Activated naive CD8-positive, alpha-beta T cell (primary cell): ENCODE results near the gene MTG2.

Experiments used
- H3K27ac Mint-ChIP-seq: one replicate; pipeline ENCODE4 v1.8.0; 2021; ENCODE audit warnings: mixed read lengths
- H3K27me3 Mint-ChIP-seq: one replicate; pipeline ENCODE4 v1.8.0; 2021; ENCODE audit warnings: mixed read lengths
- H3K36me3 Mint-ChIP-seq: one replicate; pipeline ENCODE4 v1.8.0; 2021; ENCODE audit warnings: mixed read lengths
- H3K4me1 Mint-ChIP-seq: one replicate; pipeline ENCODE4 v1.8.0; 2021; ENCODE audit warnings: low read depth, mixed read lengths
- H3K4me3 Mint-ChIP-seq: one replicate; pipeline ENCODE4 v1.8.0; 2021; ENCODE audit warnings: mild to moderate bottlenecking, mixed read lengths
- H3K9me3 Mint-ChIP-seq: one replicate; pipeline ENCODE4 v1.8.0; 2021; ENCODE audit warnings: low read depth, mixed read lengths

Gene MTG2

GRCh38 chr20:62164879-62165761, 17.7 kb upstream of the MTG2 start:
- no peaks in the 10 kb centered on the region for H3K27me3 Mint-ChIP-seq
- no peak overlapping the region for H3K27ac Mint-ChIP-seq
- no peaks in the 10 kb centered on the region for H3K9me3 Mint-ChIP-seq
- no peak overlapping the region for H3K4me3 Mint-ChIP-seq
- peaks cover 3% of the 10 kb centered on the region for H3K4me1 Mint-ChIP-seq
- H3K36me3 Mint-ChIP-seq = no peaks in the 10 kb centered on the region

- Mint-ChIP-seq H3K27ac (no peak overlapping the region), H3K9me3 (no peaks in the 10 kb centered on the region), H3K27me3 (no peaks in the 10 kb centered on the region), H3K36me3 (no peaks in the 10 kb centered on the region), H3K4me1 (no peaks in the 10 kb centered on the region), H3K4me3 (no peak overlapping the region)
Measured at GRCh38 chr20:62165762-62166399, 16.9 kb upstream of the MTG2 start.

GRCh38 chr20:62167474-62167873, 15.4 kb upstream of the MTG2 start:
- Mint-ChIP-seq H3K4me1 (no peaks in the 10 kb centered on the region), H3K36me3 (no peaks in the 10 kb centered on the region)

GRCh38 chr20:62168061-62168460, 14.8 kb upstream of the MTG2 start:
- H3K9me3 Mint-ChIP-seq = no peaks in the 10 kb centered on the region
- H3K27ac Mint-ChIP-seq = no peak overlapping the region
- H3K36me3 Mint-ChIP-seq = no peaks in the 10 kb centered on the region
- H3K4me1 Mint-ChIP-seq = no peaks in the 10 kb centered on the region
- no peak overlapping the region for H3K4me3 Mint-ChIP-seq
- H3K27me3 Mint-ChIP-seq = no peaks in the 10 kb centered on the region

More at GRCh38 chr20:62167474-62167873, 15.4 kb upstream of the MTG2 start:
- Mint-ChIP-seq H3K9me3 (no peaks in the 10 kb centered on the region), H3K4me3 (no peak overlapping the region), H3K27ac (no peak overlapping the region), H3K27me3 (no peaks in the 10 kb centered on the region)

- H3K36me3 Mint-ChIP-seq = no peaks in the 10 kb centered on the region
- no peaks in the 10 kb centered on the region for H3K4me1 Mint-ChIP-seq
- no peak overlapping the region for H3K4me3 Mint-ChIP-seq
- no peaks in the 10 kb centered on the region for H3K27me3 Mint-ChIP-seq
- no peaks in the 10 kb centered on the region for H3K9me3 Mint-ChIP-seq
- no peak overlapping the region for H3K27ac Mint-ChIP-seq
Measured at GRCh38 chr20:62168890-62169435, 13.9 kb upstream of the MTG2 start.

GRCh38 chr20:62170536-62170935, 12.3 kb upstream of the MTG2 start:
- no peaks in the 10 kb centered on the region for H3K36me3 Mint-ChIP-seq
- no peak overlapping the region for H3K4me3 Mint-ChIP-seq
- H3K9me3 Mint-ChIP-seq = no peaks in the 10 kb centered on the region
- H3K27me3 Mint-ChIP-seq = no peaks in the 10 kb centered on the region
- no peak overlapping the region for H3K27ac Mint-ChIP-seq
- H3K4me1 Mint-ChIP-seq = no peaks in the 10 kb centered on the region

GRCh38 chr20:62171245-62171644, 11.6 kb upstream of the MTG2 start:
- no peaks in the 10 kb centered on the region for H3K4me1 Mint-ChIP-seq
- H3K9me3 Mint-ChIP-seq = no peaks in the 10 kb centered on the region
- no peak overlapping the region for H3K27ac Mint-ChIP-seq
- H3K27me3 Mint-ChIP-seq = no peaks in the 10 kb centered on the region
- H3K4me3 Mint-ChIP-seq = no peak overlapping the region
- H3K36me3 Mint-ChIP-seq = no peaks in the 10 kb centered on the region

GRCh38 chr20:62172666-62173065, 10.2 kb upstream of the MTG2 start:
- H3K27ac Mint-ChIP-seq = no peak overlapping the region
- no peaks in the 10 kb centered on the region for H3K9me3 Mint-ChIP-seq
- H3K4me1 Mint-ChIP-seq = no peaks in the 10 kb centered on the region
- H3K36me3 Mint-ChIP-seq = no peaks in the 10 kb centered on the region
- no peak overlapping the region for H3K4me3 Mint-ChIP-seq
- no peaks in the 10 kb centered on the region for H3K27me3 Mint-ChIP-seq

- Mint-ChIP-seq H3K9me3 (no peaks in the 10 kb centered on the region), H3K36me3 (no peaks in the 10 kb centered on the region), H3K4me3 (no peak overlapping the region), H3K4me1 (no peaks in the 10 kb centered on the region), H3K27me3 (no peaks in the 10 kb centered on the region), H3K27ac (no peak overlapping the region)
Measured at GRCh38 chr20:62174021-62174804, 8.6 kb upstream of the MTG2 start.

- no peak overlapping the region for H3K4me3 Mint-ChIP-seq
- no peaks in the 10 kb centered on the region for H3K27me3 Mint-ChIP-seq
- no peaks in the 10 kb centered on the region for H3K9me3 Mint-ChIP-seq
- no peaks in the 10 kb centered on the region for H3K36me3 Mint-ChIP-seq
- H3K4me1 Mint-ChIP-seq = no peaks in the 10 kb centered on the region
- no peak overlapping the region for H3K27ac Mint-ChIP-seq
Measured at GRCh38 chr20:62174870-62175624, 7.8 kb upstream of the MTG2 start.

GRCh38 chr20:62175711-62176110, 7.1 kb upstream of the MTG2 start:
- no peaks in the 10 kb centered on the region for H3K4me1 Mint-ChIP-seq
- no peaks in the 10 kb centered on the region for H3K9me3 Mint-ChIP-seq
- no peak overlapping the region for H3K27ac Mint-ChIP-seq
- no peaks in the 10 kb centered on the region for H3K36me3 Mint-ChIP-seq
- no peaks in the 10 kb centered on the region for H3K27me3 Mint-ChIP-seq
- no peak overlapping the region for H3K4me3 Mint-ChIP-seq

- Mint-ChIP-seq H3K27ac (no peak overlapping the region), H3K27me3 (no peaks in the 10 kb centered on the region)
Measured at GRCh38 chr20:62176866-62177265, 6.0 kb upstream of the MTG2 start.

GRCh38 chr20:62177307-62177706, 5.5 kb upstream of the MTG2 start:
- Mint-ChIP-seq H3K4me1 (peaks cover 7% of the 10 kb centered on the region), H3K27me3 (no peaks in the 10 kb centered on the region), H3K36me3 (no peaks in the 10 kb centered on the region)

More at GRCh38 chr20:62176866-62177265, 6.0 kb upstream of the MTG2 start:
- peaks cover 3% of the 10 kb centered on the region for H3K4me1 Mint-ChIP-seq
- no peaks in the 10 kb centered on the region for H3K9me3 Mint-ChIP-seq
- H3K36me3 Mint-ChIP-seq = no peaks in the 10 kb centered on the region
- no peak overlapping the region for H3K4me3 Mint-ChIP-seq

More at GRCh38 chr20:62177307-62177706, 5.5 kb upstream of the MTG2 start:
- Mint-ChIP-seq H3K9me3 (no peaks in the 10 kb centered on the region), H3K27ac (no peak overlapping the region), H3K4me3 (no peak overlapping the region)
